Activated CD4-positive, CD25-positive, alpha-beta regulatory T cell treated with anti-CD3 and anti-CD28 coated beads, Interleukin-2, amount 50 U/mL, for 72 hours (primary cell): ENCODE measurements around the gene TRPC4.

ENCODE experiments used
- DNase-seq: peaks from one replicate; pipeline ENCODE4 v3.0.0; 2021

Gene TRPC4

GRCh38 chr13:37709318-37709717 lies 160.3 kb downstream of the TRPC4 start:
- no peak for DNase-seq

GRCh38 chr13:37707739-37708500 lies 161.7 kb downstream of the TRPC4 start:
- no peak for DNase-seq

GRCh38 chr13:37706041-37706440 lies 163.5 kb downstream of the TRPC4 start:
- no peak for DNase-seq

- DNase-seq, result no peak
Observed at GRCh38 chr13:37701972-37702371, 167.6 kb downstream of the TRPC4 start.

GRCh38 chr13:37701306-37701705 lies 168.3 kb downstream of the TRPC4 start:
- no peak for DNase-seq

GRCh38 chr13:37700887-37701286 lies 168.7 kb downstream of the TRPC4 start:
- no peak for DNase-seq

- DNase-seq, result no peak
Observed at GRCh38 chr13:37695200-37695599, 174.4 kb downstream of the TRPC4 start.

GRCh38 chr13:37690361-37690760 lies 179.2 kb downstream of the TRPC4 start:
- no peak for DNase-seq

GRCh38 chr13:37686501-37686900 lies 183.1 kb downstream of the TRPC4 start:
- no peak for DNase-seq

- no peak for DNase-seq
Observed at GRCh38 chr13:37685206-37685605, 184.4 kb downstream of the TRPC4 start.

- no peak for DNase-seq
Observed at GRCh38 chr13:37682496-37682895, 187.1 kb downstream of the TRPC4 start.

- no peak for DNase-seq
Observed at GRCh38 chr13:37681281-37682032, 188.1 kb downstream of the TRPC4 start.

- no peak for DNase-seq
Observed at GRCh38 chr13:37680137-37680536, 189.4 kb downstream of the TRPC4 start.

- DNase-seq, result no peak
Observed at GRCh38 chr13:37679043-37679442, 190.5 kb downstream of the TRPC4 start.

GRCh38 chr13:37669845-37670244 lies 199.7 kb downstream of the TRPC4 start:
- DNase-seq, result no peak

- DNase-seq, result no peak
Observed at GRCh38 chr13:37667702-37668101, 201.9 kb downstream of the TRPC4 start.

GRCh38 chr13:37666036-37666435 lies 203.5 kb downstream of the TRPC4 start:
- no peak for DNase-seq

GRCh38 chr13:37665420-37665819 lies 204.2 kb downstream of the TRPC4 start:
- DNase-seq, result no peak

- no peak for DNase-seq
Observed at GRCh38 chr13:37663724-37664123, 205.8 kb downstream of the TRPC4 start.

- no peak for DNase-seq
Observed at GRCh38 chr13:37662624-37663023, 206.9 kb downstream of the TRPC4 start.

GRCh38 chr13:37657956-37658355 lies 211.6 kb downstream of the TRPC4 start:
- no peak for DNase-seq

- no peak for DNase-seq
Observed at GRCh38 chr13:37657134-37657533, 212.4 kb downstream of the TRPC4 start.

GRCh38 chr13:37656247-37656940 lies 213.2 kb downstream of the TRPC4 start:
- DNase-seq, result no peak

- no peak for DNase-seq
Observed at GRCh38 chr13:37652596-37652995, 217.0 kb downstream of the TRPC4 start.
